Lower leg skin (tissue), 3 donors: Measurements from ENCODE around the gene KYAT1.

ENCODE experiments used
- CTCF ChIP-seq, 3 donors: fragments of 450-650 bp; IDR thresholded peaks; one replicate each; pipeline ENCODE4 v1.5.1; 2016; ENCODE audit warnings: antibody characterized with exemption in 3 of 3, mild to moderate bottlenecking in 3 of 3, moderate library complexity in 2 of 3
- POLR2A ChIP-seq, 2 donors: fragments of 450-650 bp; IDR thresholded peaks; one replicate each; pipeline ENCODE4 v1.6.1; 2016 to 2017; ENCODE audit warnings: antibody characterized with exemption in 2 of 2, mild to moderate bottlenecking in 1 of 2, moderate library complexity in 1 of 2

DNA sequence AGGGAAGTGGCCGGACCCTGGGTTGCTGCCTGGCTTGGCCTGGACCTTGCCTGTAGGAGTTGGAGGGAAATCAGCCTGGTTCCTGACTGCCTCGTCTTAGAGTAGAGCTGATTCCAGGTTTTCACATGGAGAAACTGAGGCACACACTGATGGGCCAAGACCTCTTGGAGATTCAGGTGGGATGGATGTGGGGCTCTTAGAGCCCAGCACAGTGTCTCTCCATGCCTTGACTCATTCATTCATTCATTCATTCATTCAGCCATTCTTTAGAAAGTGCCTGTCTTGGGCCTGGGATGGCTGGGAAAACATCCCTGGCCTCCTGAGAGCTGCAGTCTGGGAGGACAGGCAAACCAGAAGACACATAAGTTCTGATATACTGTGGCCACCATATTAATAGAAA is 2.4 kb upstream of the KYAT1 start:
- no peak for TF ChIP-seq POLR2A (IDR thresholded peaks at IDR 0.05)
- TF ChIP-seq CTCF (IDR thresholded peaks at IDR 0.05), result no peak
